22Rv1 (cell line): Measurements from ENCODE around the gene ZNF608.

ENCODE experiments used
- CTCF ChIP-seq: fragments of 450-650 bp; IDR thresholded peaks from 2 replicates; pipeline ENCODE4 v1.5.1; 2017; ENCODE audit warnings: mild to moderate bottlenecking
- ZFX ChIP-seq: fragments of 450-650 bp; IDR thresholded peaks from 2 replicates; pipeline ENCODE4 v1.6.1; 2017; ENCODE audit warnings: antibody characterized with exemption, borderline replicate concordance

GRCh38 chr5:124703995-124704394 is 42.4 kb downstream of the ZNF608 start:
- no peak for TF ChIP-seq CTCF
- no peak for TF ChIP-seq ZFX
